Activated CD8-positive, alpha-beta memory T cell treated with anti-CD3 and anti-CD28 coated beads for 48 hours (primary cell): Measurements from ENCODE around the gene PIK3IP1.

Source experiments
- DNase-seq, 3 experiments: peaks; one replicate each; pipeline ENCODE4 v3.0.0-alpha.2; 2020; ENCODE audit warnings: low read depth in 2 of 3, low spot score in 2 of 3

The PIK3IP1 gene

GRCh38 chr22:31281733-31282132, 10.6 kb downstream of the PIK3IP1 start:
- DNase-seq, result no peak

GRCh38 chr22:31279821-31280505, 12.3 kb downstream of the PIK3IP1 start:
- no peak for DNase-seq

- no peak for DNase-seq
These were observed 13.0 kb downstream of the PIK3IP1 start for GRCh38 chr22:31279327-31279669.

DNA sequence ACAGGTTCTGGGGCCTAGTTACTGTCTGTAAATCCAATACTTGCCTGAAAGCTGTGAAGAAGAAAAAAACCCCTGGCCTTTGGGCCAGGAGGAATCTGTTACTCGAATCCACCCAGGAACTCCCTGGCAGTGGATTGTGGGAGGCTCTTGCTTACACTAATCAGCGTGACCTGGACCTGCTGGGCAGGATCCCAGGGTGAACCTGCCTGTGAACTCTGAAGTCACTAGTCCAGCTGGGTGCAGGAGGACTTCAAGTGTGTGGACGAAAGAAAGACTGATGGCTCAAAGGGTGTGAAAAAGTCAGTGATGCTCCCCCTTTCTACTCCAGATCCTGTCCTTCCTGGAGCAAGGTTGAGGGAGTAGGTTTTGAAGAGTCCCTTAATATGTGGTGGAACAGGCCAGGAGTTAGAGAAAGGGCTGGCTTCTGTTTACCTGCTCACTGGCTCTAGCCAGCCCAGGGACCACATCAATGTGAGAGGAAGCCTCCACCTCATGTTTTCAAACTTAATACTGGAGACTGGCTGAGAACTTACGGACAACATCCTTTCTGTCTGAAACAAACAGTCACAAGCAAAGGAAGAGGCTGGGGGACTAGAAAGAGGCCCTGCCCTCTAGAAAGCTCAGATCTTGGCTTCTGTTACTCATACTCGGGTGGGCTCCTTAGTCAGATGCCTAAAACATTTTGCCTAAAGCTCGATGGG, 13.5 kb downstream of the PIK3IP1 start:
- no peak for DNase-seq

DNA sequence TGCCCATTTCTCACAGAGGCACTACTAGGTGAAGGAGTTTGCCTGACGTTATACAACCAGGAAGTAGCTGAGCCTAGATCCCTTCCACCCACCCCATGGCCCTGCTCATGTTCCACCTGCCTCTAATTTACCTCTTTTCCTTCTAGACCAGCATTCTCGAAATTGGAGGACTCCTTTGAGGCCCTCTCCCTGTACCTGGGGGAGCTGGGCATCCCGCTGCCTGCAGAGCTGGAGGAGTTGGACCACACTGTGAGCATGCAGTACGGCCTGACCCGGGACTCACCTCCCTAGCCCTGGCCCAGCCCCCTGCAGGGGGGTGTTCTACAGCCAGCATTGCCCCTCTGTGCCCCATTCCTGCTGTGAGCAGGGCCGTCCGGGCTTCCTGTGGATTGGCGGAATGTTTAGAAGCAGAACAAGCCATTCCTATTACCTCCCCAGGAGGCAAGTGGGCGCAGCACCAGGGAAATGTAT, 14.1 kb downstream of the PIK3IP1 start:
- DNase-seq, result no peak

DNA sequence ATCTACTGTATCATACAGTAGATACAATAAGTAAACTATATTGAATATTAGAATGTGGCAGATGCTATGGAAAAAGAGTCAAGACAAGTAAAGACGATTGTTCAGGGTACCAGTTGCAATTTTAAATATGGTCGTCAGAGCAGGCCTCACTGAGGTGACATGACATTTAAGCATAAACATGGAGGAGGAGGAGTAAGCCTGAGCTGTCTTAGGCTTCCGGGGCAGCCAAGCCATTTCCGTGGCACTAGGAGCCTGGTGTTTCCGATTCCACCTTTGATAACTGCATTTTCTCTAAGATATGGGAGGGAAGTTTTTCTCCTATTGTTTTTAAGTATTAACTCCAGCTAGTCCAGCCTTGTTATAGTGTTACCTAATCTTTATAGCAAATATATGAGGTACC, 14.5 kb downstream of the PIK3IP1 start:
- DNase-seq, result no peak

DNA sequence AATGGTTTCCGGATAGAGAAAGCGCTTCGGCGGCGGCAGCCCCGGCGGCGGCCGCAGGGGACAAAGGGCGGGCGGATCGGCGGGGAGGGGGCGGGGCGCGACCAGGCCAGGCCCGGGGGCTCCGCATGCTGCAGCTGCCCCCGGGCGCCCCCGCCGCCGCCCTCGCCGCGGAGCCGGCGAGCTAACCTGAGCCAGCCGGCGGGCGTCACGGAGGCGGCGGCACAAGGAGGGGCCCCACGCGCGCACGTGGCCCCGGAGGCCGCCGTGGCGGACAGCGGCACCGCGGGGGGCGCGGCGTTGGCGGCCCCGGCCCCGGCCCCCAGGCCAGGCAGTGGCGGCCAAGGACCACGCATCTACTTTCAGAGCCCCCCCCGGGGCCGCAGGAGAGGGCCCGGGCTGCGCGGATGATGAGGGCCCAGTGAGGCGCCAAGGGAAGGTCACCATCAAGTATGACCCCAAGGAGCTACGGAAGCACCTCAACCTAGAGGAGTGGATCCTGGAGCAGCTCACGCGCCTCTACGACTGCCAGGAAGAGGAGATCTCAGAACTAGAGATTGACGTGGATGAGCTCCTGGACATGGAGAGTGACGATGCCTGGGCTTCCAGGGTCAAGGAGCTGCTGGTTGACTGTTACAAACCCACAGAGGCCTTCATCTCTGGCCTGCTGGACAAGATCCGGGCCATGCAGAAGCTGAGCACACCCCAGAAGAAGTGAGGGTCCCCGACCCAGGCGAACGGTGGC, 15.7 kb downstream of the PIK3IP1 start:
- no peak for DNase-seq

DNA sequence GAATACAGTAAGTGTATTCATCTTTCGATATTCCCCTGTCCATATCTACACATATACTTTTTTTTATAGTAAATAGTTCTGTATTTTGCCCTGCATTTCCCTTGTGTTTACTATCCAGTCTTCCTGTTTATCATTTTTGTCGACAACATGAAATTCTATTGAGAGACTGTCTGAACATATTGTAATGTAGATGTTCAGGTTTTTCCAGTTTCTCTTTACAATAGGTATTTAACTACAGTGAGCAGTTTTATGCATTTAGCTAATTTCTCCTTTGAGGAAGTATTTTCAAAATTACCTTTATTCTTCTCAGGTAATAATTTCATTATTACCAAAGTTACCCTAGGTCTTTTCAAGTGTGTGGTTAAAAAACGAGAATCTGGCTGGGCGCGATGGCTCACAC, 16.7 kb downstream of the PIK3IP1 start:
- no peak for DNase-seq

DNA sequence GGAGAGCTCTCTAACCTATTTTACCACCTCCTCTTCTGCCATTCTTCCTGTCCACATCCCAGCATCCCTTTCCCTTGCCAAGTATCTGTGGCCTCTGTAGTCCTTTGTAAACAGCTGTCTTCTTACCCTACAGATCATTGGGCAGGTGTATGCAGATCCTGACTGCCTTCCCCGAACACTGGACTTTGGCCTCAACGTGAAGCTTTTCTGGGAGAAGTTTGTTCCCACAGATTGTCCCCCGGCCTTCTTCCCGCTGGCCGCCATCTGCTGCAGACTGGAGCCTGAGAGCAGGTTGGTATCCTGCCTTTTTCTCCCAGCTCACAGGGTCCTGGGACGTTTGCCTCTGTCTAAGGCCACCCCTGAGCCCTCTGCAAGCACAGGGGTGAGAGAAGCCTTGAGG, 17.3 kb downstream of the PIK3IP1 start:
- DNase-seq, result no peak

DNA sequence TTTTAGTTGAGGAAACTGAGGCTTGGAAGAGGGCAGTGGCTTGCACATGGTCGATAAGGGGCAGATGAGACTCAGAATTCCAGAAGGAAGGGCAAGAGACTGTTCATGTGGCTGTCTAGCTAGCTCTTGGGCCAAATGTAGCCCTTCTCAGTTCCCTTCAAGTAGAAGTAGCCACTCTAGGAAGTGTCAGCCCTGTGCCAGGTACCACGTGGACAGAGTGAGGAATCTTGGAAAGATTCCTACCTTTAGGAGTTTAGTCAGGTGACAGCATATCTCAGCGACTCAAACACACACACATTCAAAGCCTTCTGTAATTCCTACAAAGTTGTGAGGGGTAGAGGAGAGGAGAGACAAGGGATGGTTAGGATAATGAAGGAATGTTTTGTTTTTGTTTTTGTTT, 18.3 kb downstream of the PIK3IP1 start:
- DNase-seq, result no peak

DNA sequence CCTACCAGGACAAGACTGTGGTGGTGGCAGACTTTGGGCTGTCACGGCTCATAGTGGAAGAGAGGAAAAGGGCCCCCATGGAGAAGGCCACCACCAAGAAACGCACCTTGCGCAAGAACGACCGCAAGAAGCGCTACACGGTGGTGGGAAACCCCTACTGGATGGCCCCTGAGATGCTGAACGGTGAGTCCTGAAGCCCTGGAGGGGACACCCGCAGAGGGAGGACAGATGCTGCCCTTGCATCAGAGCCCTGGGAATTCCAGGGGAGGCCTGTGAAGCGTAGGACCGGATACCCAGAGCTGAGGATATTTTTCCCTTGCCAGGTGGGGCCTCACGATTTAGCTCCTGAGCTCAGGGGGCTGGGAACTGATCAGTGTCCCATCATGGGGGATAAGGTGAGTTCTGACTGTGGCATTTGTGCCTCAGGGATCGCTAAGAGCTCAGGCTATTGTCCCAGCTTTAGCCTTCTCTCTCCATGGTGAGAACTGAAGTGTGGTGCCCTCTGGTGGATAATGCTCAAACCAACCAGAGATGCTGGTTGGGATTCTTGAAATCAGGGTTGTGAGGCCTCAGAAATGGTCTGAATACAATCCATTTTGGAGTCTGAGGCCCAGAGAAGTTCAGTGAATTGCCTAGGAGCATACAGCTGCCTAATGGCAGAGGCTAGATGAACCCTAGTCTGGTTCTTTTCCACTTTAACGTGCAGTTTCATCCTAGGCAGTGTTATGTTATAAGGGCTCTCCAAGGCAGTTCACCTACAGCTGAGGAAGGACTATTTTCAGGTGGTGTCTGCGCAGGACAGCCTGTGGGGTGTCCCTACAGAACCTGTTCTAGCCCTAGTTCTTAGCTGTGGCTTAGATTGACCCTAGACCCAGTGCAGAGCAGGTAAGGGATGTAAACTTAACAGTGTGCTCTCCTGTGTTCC, 19.5 kb downstream of the PIK3IP1 start:
- DNase-seq, result no peak

DNA sequence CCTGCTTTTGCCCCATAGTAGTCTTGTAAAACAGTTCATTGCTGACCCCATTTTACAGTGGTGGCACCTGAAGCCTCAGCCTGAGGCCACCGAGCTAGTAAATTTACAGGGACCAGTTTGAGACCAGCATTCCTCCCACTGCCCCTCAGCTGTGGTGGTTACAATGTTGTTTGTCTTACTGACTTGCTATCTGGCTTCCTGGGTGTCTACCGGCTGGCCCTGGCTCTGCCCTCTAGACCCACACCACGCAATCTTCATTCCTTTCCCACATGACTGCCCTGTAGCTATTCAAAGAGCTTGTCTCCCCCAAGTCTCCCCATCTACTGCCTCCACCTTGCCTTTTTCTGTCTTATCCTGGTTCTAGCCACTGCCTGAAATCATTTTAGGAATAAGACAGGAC, 20.8 kb downstream of the PIK3IP1 start:
- no peak for DNase-seq

DNA sequence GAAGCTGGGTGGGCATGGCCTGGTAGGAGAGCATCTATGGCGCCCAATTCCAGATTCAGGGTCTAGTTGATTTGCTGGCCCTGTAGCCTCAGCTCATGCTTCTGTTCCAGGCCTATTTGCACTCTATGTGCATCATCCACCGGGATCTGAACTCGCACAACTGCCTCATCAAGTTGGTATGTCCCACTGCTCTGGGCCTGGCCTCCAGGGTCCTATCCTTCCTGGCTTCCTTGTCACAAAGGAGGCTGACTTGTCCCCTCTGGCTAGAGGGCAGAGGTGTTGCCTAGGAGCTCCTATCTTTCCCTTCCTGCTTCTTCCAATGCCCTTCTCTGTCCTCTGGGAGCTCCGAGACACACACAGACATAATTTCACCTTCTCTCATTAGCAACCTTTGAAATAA, 21.3 kb downstream of the PIK3IP1 start:
- DNase-seq, result no peak

DNA sequence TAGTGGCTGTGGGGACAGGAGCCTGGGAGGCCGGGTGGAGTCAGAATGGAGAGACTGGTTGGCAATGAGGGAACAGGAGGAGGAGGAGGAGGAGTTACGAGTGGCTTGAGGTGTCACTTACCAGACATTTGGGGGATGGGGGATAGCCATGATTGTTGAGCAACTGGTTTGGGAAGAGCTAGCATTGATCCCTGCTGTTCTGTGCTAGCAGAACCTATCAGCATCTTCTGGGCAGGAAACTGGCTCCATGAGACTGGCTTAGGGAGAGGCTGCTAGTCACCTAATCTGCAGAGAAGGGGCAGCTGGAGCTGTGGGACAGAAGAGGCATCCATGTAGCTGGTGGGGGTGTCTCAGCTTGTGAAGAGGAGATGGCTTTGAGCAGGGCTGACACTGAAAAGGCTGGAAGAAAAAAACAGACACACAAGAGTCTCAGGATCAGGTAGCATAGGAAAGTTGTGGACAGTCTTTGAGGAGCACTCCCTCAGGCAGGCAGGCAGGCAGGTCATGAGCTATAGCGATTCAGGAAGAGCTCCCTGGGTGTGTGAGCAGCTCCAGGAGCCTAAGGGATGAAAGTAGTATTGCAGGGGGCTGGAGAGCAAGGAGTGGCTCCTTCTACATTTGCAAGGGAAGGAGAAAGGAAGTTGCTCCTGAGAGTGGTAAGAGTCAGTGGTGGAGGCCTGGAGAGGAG, 22.3 kb downstream of the PIK3IP1 start:
- DNase-seq, result no peak

DNA sequence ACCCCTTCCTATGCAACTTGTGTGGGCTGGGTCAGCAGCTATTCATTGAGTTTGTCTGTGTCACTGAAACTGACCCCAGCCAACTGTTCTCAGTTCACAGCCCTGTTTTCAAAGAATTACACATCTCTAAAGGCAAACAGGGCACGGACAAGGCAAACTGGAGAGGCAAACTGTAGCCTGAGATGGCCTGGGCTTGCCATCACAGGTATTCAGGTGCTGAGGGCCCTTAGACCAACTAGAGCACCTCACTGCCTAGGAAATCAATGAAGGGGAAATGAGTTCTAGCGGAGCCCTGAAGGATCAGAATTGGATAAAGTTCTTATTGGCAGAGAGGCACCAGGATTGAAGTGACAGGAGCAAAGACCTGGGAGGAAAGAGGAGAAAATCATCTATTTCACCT, 24.0 kb downstream of the PIK3IP1 start:
- DNase-seq, result no peak

- no peak for DNase-seq
These were observed 28.2 kb downstream of the PIK3IP1 start for GRCh38 chr22:31263896-31264640.

- no peak for DNase-seq
These were observed 29.8 kb downstream of the PIK3IP1 start for GRCh38 chr22:31262312-31263133.

- no peak for DNase-seq
These were observed 31.8 kb downstream of the PIK3IP1 start for GRCh38 chr22:31260474-31260856.
